Sciatic nerve (tissue), 2 donors: ENCODE results near the gene BST1. TPM values are rescaled to one million over a fixed set of nuclear protein-coding genes. Genes with fewer than 3 reads are reported as not detected.
"Not testable (repeated sequence)": the region's sequence is repeated elsewhere in the genome, so short reads cannot be mapped to it uniquely, and the experiment has no call there.

Experiments used
- ATAC-seq: fragments of 200-7000 bp; cut with Tn5 transposase; one replicate; pipeline ENCODE4 v1.9.1; 2020; ENCODE audit warnings: mild to moderate bottlenecking, moderate library complexity
- DNase-seq: peaks from one replicate; pipeline ENCODE4 v3.0.0-alpha.2; 2020; ENCODE audit warnings: low spot score
- intact Hi-C: fragments of 100-400 bp; cut with DNase I; formaldehyde crosslinking; loops from one replicate; pipeline ENCODE4 v1.14.2; 2022
- total RNA-seq: library from RNA; stranded (reverse); fragmentation: NEBNext Ultra II Directional; extraction: Animal tissue kit (Norgen Biotek cat#: 25700); gene quantifications from one replicate; pipeline ENCODE4 v1.2.1, GENCODE V29; 2021
- donor health status: DM: no; HTN: no; CAD: no.
- donor health status: DM: no; HTN: no; CAD: no.

The BST1 gene
- total RNA-seq, 1 donor from 2014 or later, result 9.1 TPM

DNA sequence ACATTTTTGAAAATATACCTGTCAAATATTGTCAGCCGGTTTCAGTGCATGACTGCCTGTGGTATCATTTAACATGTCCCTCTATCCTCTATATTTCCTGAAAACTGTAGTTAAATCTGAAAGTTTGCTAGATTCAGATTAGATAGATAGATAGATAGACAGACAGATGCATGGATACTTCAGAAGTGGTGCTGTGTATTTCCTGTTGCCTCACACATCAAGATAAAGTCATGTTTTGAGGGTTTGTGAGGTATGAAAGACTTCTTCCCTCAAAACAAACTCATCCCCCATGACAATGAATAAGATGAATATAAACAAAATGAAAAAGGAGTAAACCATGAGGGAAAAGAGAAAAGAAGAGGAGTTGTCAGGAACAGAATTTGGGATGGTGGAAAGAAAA, 6.0 kb upstream of the BST1 start:
- DNase-seq (no peak), ATAC-seq (no peak)
- intact Hi-C loops, result no loop called here

GRCh38 chr4:15703439-15703838, 574 bp downstream of the BST1 start:
- intact Hi-C loops, result no loop called here
- DNase-seq (no peak), ATAC-seq (peak; percentile 25)

- intact Hi-C loops, result no loop called here
- ATAC-seq (no peak), DNase-seq (no peak)
These were observed 1.3 kb downstream of the BST1 start for GRCh38 chr4:15704129-15704528.

DNA sequence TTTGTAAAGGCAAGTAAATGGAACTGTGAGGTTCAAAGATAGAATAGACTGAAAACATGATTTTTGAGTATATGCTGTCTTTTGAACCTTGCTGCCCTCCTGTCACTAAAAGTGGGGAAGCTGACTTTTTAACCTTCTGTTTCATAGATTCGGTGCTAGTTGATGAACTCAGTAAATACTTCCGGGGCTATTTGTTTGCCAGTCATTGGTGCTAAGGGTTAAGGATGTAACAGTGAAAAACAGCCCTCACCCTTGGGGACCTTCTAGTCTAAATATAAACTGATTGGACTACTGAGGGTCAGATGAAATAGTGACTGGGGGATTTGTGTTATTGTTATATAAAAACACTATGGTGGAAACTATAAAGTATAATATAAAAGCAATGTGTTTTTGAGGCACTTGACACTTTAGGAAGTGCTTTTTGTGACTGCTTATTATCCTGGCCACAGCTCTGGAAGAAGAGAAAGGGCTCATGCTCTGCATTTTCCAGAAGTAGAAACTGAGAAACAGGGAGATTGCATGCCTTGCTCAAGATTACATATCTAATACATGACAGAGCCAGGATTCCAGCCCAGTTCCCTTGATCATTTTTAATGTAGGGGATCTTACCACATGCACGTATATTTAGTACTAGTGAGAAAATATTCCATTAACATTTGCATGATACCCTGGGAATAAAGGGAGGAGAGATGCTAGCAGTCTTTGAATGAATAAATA, 3.9 kb downstream of the BST1 start:
- ATAC-seq (peak; percentile 6), DNase-seq (no peak)
- intact Hi-C loops, result no loop called here

DNA sequence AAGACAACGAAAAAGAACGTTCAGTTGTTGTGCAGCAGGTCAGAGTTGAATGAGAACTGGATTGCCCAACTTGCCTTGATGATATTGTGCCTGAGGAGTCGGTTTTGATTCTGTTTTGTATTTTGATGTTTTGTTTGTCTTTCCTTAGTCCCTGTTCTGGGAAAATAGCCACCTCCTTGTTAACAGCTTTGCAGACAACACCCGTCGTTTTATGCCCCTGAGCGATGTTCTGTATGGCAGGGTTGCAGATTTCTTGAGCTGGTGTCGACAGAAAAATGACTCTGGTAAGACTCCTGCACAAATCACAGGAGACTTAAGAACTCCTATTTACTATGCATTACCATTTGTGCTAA, 4.5 kb downstream of the BST1 start:
- intact Hi-C loops, result no loop called here
- DNase-seq (no peak), ATAC-seq (peak; percentile 20)

GRCh38 chr4:15711762-15712161, 8.9 kb downstream of the BST1 start:
- DNase-seq (no peak), ATAC-seq (no peak)
- intact Hi-C loops, result no loop called here

DNA sequence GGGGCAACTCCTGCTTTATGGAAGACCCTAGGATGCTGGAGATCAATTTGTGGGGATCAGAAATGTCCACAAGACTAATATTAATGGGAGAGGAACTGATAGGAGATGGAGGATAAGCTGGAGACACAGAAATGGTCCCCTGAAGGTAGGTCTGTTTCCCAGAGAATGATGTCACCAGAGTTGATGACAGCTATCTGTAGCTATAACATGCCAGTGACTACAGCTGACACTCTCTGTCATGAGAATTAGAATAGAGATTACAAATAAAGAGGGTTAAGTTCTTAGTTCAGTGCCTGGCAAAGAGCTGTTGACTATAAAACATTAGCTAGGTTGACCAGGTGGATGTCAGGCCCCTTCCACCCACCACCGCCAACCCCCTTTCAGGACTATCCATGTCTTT, 9.3 kb downstream of the BST1 start:
- intact Hi-C loops, result no loop called here
- ATAC-seq (no peak), DNase-seq (no peak)

- no peak for ATAC-seq
- DNase-seq, result no peak
- intact Hi-C loops, result no loop called here
These were observed 11.3 kb downstream of the BST1 start for GRCh38 chr4:15714141-15714540.

GRCh38 chr4:15714646-15715435, 12.0 kb downstream of the BST1 start:
- intact Hi-C loops, result no loop called here
- DNase-seq, result no peak
- no peak for ATAC-seq

DNA sequence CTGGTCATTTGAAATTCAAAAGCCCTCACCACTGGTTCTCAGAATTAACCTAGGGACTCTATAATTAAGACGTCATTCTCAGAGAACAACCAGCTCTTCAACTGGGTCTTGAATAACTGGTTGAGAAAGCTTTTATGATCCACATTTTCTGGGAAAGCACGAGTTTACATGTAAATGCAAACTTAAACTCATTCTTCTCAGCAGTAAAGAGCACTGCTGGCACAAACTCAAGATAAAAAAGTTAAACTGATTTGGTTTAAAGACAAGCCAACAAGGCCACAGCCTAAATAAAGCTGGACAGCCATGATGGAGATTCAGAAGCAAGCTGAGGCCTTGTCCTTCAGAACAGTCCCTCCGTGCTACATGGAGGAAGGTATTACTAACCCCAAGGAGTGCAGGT, 13.2 kb downstream of the BST1 start:
- ATAC-seq (no peak), DNase-seq (no peak)
- intact Hi-C loops, result no loop called here

DNA sequence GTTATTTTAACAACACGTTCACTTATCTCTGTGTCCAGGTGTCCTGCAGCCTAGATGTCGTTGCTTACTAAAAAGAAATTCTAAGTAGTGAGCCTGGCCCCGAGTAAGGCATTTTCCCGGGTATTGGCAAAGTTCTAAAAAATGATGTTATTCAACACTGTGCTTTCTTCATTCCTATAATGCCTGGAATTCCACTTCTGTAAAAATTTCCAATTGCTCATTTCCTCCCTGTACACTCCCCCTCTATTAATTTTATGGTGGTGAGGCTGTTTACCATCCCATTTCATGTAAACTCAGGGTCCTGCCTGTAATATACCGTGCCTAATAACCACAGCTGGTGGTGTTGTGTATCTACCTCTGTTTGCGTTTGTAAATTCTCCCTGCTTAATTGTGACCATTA, 14.2 kb downstream of the BST1 start:
- intact Hi-C loops, result no loop called here
- ATAC-seq, result no peak
- no peak for DNase-seq

- intact Hi-C loops, result no loop called here
- DNase-seq, result no peak
- ATAC-seq, result no peak
These were observed 15.0 kb downstream of the BST1 start for GRCh38 chr4:15717657-15718416.

GRCh38 chr4:15718465-15718864, 15.6 kb downstream of the BST1 start:
- intact Hi-C loops, result no loop called here
- no peak for ATAC-seq

DNA sequence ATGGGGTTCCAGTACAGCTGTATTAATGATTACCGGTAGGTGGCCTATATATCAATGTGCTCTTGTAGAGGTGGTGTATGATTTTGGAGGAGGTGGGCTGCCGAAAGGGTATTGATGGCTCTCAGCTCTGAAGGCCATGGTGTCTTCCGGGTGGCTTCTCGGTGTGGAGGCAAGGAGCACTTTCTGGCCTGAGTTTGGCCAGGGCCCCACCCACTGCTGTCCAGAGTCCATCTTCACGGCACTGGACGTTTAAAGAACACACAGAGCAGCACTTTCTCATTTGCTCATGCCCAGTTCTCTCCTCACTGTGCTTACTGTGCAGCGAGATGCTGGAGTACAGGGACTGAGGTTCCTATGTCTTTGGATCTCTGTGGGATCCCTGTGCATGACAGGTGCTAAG, 16.1 kb downstream of the BST1 start:
- no peak for ATAC-seq
- DNase-seq, result no peak
- intact Hi-C loops, result no loop called here

More at GRCh38 chr4:15718465-15718864, 15.6 kb downstream of the BST1 start:
- no peak for DNase-seq

GRCh38 chr4:15719506-15719905, 16.6 kb downstream of the BST1 start:
- ATAC-seq (no peak), DNase-seq (no peak)
- intact Hi-C loops, result no loop called here

GRCh38 chr4:15720851-15721250, 18.0 kb downstream of the BST1 start:
- intact Hi-C loops, result no loop called here
- DNase-seq, result no peak
- no peak for ATAC-seq

DNA sequence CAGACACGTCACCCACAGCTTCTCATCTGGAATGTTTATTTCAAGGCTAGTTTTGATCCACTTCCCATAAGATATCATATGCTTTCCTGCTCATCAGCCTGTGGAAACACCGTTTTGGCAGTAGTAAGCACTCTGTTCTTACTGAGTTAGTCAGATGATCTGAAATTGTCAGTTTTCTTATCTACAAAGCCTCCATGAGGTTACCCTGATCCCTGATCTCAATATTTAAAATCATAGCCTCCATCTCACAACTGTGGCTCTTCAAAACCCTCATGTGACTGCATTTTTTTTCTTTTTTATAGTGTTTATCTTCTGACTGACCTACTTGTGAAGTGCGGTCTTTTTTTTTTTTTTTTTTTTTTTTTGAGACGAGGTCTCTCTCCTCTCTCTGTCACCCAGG, 22.7 kb downstream of the BST1 start:
- peak; percentile 21 for ATAC-seq
- intact Hi-C loops, result no loop called here

GRCh38 chr4:15729910-15730533, 27.2 kb downstream of the BST1 start:
- ATAC-seq (peak; percentile 65), DNase-seq (no peak)
- intact Hi-C loops, result no loop called here

More for the DNA sequence above, 22.7 kb downstream of the BST1 start:
- no peak for DNase-seq

DNA sequence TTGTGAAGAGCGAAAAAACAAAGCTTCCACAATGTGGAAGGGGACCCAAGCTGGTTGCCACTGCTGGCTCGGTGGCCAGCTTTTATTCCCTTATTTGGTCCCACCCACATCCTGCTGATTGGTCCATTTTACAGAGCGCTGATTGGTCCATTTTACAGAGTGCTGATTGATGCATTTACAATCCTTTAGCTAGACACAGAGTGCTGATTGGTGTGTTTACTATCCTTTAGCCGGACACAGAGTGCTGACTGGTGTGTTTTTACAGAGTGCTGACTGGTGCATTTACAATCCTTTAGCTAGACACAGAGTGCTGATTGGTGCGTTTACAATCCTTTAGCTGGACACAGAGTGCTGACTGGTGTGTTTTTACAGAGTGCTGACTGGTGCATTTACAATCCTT, 30.2 kb downstream of the BST1 start:
- ATAC-seq, DNase-seq, intact Hi-C loops: not testable (repeated sequence)

DNA sequence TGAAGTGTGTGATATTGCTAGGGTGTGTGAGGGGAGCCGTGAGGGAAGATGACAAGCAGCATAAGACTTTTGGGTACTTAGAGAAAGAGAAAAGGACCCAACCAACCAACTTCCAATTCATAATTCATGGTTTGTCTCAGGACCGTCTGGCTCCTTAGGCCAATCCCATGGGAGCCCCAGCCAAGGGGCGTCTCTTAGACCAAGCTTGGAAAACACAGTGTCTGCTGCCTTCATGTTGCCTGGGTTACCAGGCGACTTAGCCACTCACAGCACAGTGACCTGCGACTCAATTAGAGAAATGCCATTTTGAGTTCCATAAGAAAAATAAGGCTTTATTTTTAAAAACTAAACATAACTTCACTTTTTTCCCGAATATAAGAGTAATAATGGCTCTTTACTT, 32.7 kb downstream of the BST1 start:
- no peak for ATAC-seq
- intact Hi-C loops, result no loop called here
- DNase-seq, result no peak
